ENCODE measurements around the gene RAB3D.

The RAB3D gene

DNA sequence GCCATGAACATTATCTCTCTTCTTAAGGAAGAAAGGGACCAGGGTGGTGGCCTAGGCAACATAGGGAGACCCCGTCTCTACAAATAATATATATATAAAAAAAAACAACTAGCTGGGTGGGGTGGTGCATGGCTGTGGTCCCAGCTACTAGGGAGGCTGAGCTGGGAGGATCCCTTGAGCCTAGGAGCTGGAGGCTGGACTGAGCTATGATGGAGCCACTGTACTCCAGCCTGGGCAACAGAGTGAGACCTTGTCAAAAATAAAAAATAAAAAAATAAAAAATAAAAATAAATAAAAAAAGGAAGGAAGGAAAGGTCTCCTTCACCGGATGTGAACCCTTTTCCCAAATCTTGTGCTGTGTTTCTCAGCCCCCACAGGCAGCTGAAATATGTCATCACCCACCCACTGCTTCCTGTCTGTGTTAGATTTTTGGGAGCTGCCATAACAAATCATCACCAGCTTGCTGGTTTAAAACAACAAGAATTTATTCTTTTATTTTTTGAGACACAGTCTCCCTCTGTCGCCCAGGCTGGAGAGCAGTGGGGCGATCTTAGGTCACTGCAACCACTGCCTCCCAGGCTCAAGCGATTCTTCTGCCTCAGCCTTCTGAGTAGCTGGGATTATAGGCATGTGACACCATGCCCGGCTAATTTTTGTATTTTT lies 53.0 kb downstream of the RAB3D start:
- TF ChIP-seq, protein P1, sequence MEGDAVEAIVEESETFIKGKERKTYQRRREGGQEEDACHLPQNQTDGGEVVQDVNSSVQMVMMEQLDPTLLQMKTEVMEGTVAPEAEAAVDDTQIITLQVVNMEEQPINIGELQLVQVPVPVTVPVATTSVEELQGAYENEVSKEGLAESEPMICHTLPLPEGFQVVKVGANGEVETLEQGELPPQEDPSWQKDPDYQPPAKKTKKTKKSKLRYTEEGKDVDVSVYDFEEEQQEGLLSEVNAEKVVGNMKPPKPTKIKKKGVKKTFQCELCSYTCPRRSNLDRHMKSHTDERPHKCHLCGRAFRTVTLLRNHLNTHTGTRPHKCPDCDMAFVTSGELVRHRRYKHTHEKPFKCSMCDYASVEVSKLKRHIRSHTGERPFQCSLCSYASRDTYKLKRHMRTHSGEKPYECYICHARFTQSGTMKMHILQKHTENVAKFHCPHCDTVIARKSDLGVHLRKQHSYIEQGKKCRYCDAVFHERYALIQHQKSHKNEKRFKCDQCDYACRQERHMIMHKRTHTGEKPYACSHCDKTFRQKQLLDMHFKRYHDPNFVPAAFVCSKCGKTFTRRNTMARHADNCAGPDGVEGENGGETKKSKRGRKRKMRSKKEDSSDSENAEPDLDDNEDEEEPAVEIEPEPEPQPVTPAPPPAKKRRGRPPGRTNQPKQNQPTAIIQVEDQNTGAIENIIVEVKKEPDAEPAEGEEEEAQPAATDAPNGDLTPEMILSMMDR (IDR thresholded peaks at IDR 0.05; ENCODE audit: insufficient read depth, low read length, poor library complexity, severe bottlenecking): no peak
- TF ChIP-seq EZH2phosphoT487 (conservative IDR thresholded peaks at IDR 0.05; ENCODE audit: low read length): no peak
- Histone ChIP-seq H3K79me2 (ENCODE audit: insufficient read depth, low read length) (no peaks in the 10 kb centered on the region), H3K9me2 (replicated peaks; ENCODE audit: insufficient read depth, low read length) (no peaks in the 10 kb centered on the region), H3K9me3 (ENCODE audit: insufficient read depth, low read length) (no peaks in the 10 kb centered on the region), H3K27me3 (ENCODE audit: low read length) (no peaks in the 10 kb centered on the region), H3K9ac (ENCODE audit: low read length) (no peak overlapping the region), H3K4me2 (ENCODE audit: low read depth, low read length, poor library complexity, severe bottlenecking) (no peak overlapping the region), H2AFZ (ENCODE audit: low read depth, low read length, severe bottlenecking) (no peak overlapping the region), H3F3A (ENCODE audit: insufficient read depth) (no peaks in the 10 kb centered on the region), H3K36me3 (ENCODE audit: low read length) (no peaks in the 10 kb centered on the region), H4K20me1 (ENCODE audit: low read depth, low read length) (no peaks in the 10 kb centered on the region), H3K4me3 (ENCODE audit: insufficient read depth, low read length, poor library complexity, severe bottlenecking) (no peak overlapping the region), H3K27ac (ENCODE audit: low read depth, low read length) (no peak overlapping the region)

DNA sequence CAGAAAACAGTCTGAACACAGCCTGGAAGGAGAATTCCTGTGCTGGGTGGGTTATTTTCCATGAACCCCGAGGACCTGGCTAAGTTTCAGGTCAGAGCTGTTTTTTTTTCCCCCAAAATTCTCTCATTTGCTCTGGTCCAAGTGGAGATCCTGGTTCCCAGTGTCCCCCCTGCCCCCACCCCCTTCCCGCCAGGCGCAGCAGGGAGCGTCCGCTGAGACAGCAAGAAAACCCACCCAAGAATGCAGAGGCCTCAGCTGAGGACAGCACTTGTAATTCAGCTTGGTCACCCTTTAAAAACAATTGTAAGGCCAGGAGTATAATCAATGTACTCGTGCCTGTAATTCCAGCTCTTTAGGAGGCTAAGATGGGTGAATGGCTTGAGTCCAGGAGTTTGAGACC lies 54.9 kb downstream of the RAB3D start:
- Histone ChIP-seq H3K27ac (ENCODE audit: low read depth, low read length) (no peak overlapping the region), H4K20me1 (ENCODE audit: low read depth, low read length) (no peaks in the 10 kb centered on the region), H3K9ac (ENCODE audit: low read length) (no peak overlapping the region), H3K36me3 (ENCODE audit: low read length) (no peaks in the 10 kb centered on the region), H3K79me2 (ENCODE audit: insufficient read depth, low read length) (no peaks in the 10 kb centered on the region), H3K4me2 (ENCODE audit: low read depth, low read length, poor library complexity, severe bottlenecking) (no peak overlapping the region), H3F3A (ENCODE audit: insufficient read depth) (no peaks in the 10 kb centered on the region), H3K27me3 (ENCODE audit: low read length) (no peaks in the 10 kb centered on the region), H3K9me2 (replicated peaks; ENCODE audit: insufficient read depth, low read length) (no peaks in the 10 kb centered on the region), H3K4me3 (ENCODE audit: insufficient read depth, low read length, poor library complexity, severe bottlenecking) (no peak overlapping the region), H2AFZ (ENCODE audit: low read depth, low read length, severe bottlenecking) (no peak overlapping the region), H3K9me3 (ENCODE audit: insufficient read depth, low read length) (no peaks in the 10 kb centered on the region)
- TF ChIP-seq, protein P1 (IDR thresholded peaks at IDR 0.05; ENCODE audit: insufficient read depth, low read length, poor library complexity, severe bottlenecking): no peak
- TF ChIP-seq EZH2phosphoT487 (conservative IDR thresholded peaks at IDR 0.05; ENCODE audit: low read length): no peak

DNA sequence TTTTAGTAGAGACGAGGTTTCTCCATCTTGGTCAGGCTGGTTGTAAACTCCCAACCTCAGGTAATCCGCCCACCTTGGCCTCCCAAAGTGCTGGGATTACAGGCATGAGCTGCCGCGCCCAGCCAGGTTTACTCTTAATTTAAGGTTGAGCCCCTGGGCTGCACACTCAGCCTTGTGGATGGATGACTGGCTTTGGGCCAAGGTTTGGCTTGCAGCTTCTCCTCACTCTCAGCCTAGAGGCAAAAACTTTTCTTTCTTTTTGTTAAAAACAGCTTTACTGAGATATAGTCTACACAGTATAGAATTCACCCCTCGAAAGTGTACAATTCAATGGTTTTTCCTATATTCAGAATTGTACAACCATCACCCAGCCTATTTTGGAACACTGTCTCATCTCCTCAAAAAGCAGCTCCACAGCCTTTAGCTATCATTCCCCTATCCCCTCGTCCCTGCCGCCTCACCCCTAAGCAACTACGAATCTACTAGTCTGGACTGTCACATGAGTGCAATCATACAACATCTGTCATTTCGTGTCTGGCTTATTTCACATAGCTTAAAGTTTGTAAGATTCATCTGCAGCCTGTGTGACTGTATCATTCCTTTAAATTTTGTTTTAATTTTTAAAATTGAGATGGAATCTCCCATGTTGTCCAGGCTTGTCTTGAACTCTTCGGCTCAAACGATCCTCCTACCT lies 58.0 kb downstream of the RAB3D start:
- Histone ChIP-seq H4K20me1 (ENCODE audit: low read depth, low read length) (no peaks in the 10 kb centered on the region), H3K79me2 (ENCODE audit: insufficient read depth, low read length) (no peaks in the 10 kb centered on the region), H3F3A (ENCODE audit: insufficient read depth) (no peaks in the 10 kb centered on the region), H3K4me2 (ENCODE audit: low read depth, low read length, poor library complexity, severe bottlenecking) (no peak overlapping the region), H3K27me3 (ENCODE audit: low read length) (no peaks in the 10 kb centered on the region), H3K36me3 (ENCODE audit: low read length) (no peaks in the 10 kb centered on the region), H3K9ac (ENCODE audit: low read length) (no peak overlapping the region), H3K27ac (ENCODE audit: low read depth, low read length) (no peak overlapping the region), H2AFZ (ENCODE audit: low read depth, low read length, severe bottlenecking) (no peak overlapping the region), H3K9me2 (replicated peaks; ENCODE audit: insufficient read depth, low read length) (no peaks in the 10 kb centered on the region), H3K4me3 (ENCODE audit: insufficient read depth, low read length, poor library complexity, severe bottlenecking) (no peak overlapping the region), H3K9me3 (ENCODE audit: insufficient read depth, low read length) (no peaks in the 10 kb centered on the region)
- TF ChIP-seq, protein P1 (IDR thresholded peaks at IDR 0.05; ENCODE audit: insufficient read depth, low read length, poor library complexity, severe bottlenecking): no peak
- TF ChIP-seq EZH2phosphoT487 (conservative IDR thresholded peaks at IDR 0.05; ENCODE audit: low read length): no peak

Measured in SU-DHL-6 (cell line).